Vagina (tissue), 2 donors: ENCODE measurements around the gene CD83.

Experiments
- CTCF ChIP-seq, 3 experiments: fragments of 450-650 bp in 2 of 3; fragments of 200-600 bp in 1 of 3; sonication (generic) in 1 of 3; IDR thresholded peaks; one replicate each; pipeline ENCODE4 v1.5.1; 2017 to 2019; ENCODE audit warnings: antibody characterized with exemption in 3 of 3, mild to moderate bottlenecking in 2 of 3, moderate library complexity in 2 of 3
- POLR2A ChIP-seq, 2 donors: fragments of 450-650 bp; IDR thresholded peaks; one replicate each; pipeline ENCODE4 v1.6.1; 2017; ENCODE audit warnings: antibody characterized with exemption in 2 of 2, mild to moderate bottlenecking in 2 of 2, moderate library complexity in 2 of 2
- POLR2AphosphoS5 ChIP-seq, 2 donors: sonication (generic); formaldehyde crosslinking; IDR thresholded peaks; one replicate each; pipeline ENCODE4 v1.9.0; 2017; ENCODE audit warnings: antibody characterized with exemption in 2 of 2, mild to moderate bottlenecking in 2 of 2, low read depth in 1 of 2; ENCODE audit not compliant: insufficient read depth in 1 of 2

- TF ChIP-seq CTCF (IDR thresholded peaks at IDR 0.05) (no peak), POLR2A (IDR thresholded peaks at IDR 0.05) (no peak), POLR2AphosphoS5 (IDR thresholded peaks at IDR 0.05; ENCODE audit: insufficient read depth in 1 of 2, low read depth in 1 of 2) (no peak)
Measured at GRCh38 chr6:14128012-14128411, 10.4 kb downstream of the CD83 start.
